Chondrocyte (in vitro differentiated cells): ENCODE measurements around the gene SLC36A3. TPM values are rescaled to one million over a fixed set of nuclear protein-coding genes. Genes with fewer than 3 reads are reported as not detected.

Experiments used
- DNase-seq: peaks from one replicate; pipeline ENCODE4 v3.0.0; 2021; ENCODE audit warnings: mixed read lengths, low spot score
- H3K27ac Mint-ChIP-seq: one replicate; pipeline ENCODE4 v1.8.0; 2021; ENCODE audit warnings: mild to moderate bottlenecking, moderate library complexity, mixed read lengths; ENCODE audit not compliant: unreplicated experiment
- H3K27me3 Mint-ChIP-seq: 2 replicates; pipeline ENCODE4 v1.8.0; 2021; ENCODE audit warnings: low read depth, mixed read lengths
- H3K36me3 Mint-ChIP-seq: 2 replicates; pipeline ENCODE4 v1.8.0; 2021; ENCODE audit warnings: low read depth, mixed read lengths
- H3K4me1 Mint-ChIP-seq: 2 replicates; pipeline ENCODE4 v1.8.0; 2021; ENCODE audit warnings: low read depth, mild to moderate bottlenecking, mixed read lengths
- H3K4me3 Mint-ChIP-seq: one replicate; pipeline ENCODE4 v1.8.0; 2021; ENCODE audit warnings: mild to moderate bottlenecking, moderate library complexity, mixed read lengths; ENCODE audit not compliant: unreplicated experiment
- H3K9me3 Mint-ChIP-seq: 2 replicates; pipeline ENCODE4 v1.8.0; 2021; ENCODE audit warnings: low read depth, mixed read lengths
- total RNA-seq: library from RNA; stranded (reverse); gene quantifications from 3 replicates; pipeline ENCODE4 v1.2.1, GENCODE V29; 2021
- TF ChIP-seq, protein P1 (sequence below): fragments of 200-600 bp; sonication (generic); IDR thresholded peaks from 2 replicates; pipeline ENCODE4 v1.5.0; 2021; ENCODE audit warnings: antibody characterized with exemption, mild to moderate bottlenecking, moderate library complexity

Gene SLC36A3
- total RNA-seq, 1 donor from 2014 or later, result not detected

- TF ChIP-seq, protein P1, sequence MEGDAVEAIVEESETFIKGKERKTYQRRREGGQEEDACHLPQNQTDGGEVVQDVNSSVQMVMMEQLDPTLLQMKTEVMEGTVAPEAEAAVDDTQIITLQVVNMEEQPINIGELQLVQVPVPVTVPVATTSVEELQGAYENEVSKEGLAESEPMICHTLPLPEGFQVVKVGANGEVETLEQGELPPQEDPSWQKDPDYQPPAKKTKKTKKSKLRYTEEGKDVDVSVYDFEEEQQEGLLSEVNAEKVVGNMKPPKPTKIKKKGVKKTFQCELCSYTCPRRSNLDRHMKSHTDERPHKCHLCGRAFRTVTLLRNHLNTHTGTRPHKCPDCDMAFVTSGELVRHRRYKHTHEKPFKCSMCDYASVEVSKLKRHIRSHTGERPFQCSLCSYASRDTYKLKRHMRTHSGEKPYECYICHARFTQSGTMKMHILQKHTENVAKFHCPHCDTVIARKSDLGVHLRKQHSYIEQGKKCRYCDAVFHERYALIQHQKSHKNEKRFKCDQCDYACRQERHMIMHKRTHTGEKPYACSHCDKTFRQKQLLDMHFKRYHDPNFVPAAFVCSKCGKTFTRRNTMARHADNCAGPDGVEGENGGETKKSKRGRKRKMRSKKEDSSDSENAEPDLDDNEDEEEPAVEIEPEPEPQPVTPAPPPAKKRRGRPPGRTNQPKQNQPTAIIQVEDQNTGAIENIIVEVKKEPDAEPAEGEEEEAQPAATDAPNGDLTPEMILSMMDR, result no peak
- Mint-ChIP-seq H3K27ac (no peak overlapping the region), H3K4me1 (peaks cover 11% of the 10 kb centered on the region), H3K36me3 (no peaks in the 10 kb centered on the region), H3K9me3 (no peaks in the 10 kb centered on the region), H3K4me3 (no peak overlapping the region), H3K27me3 (peaks cover 21% of the 10 kb centered on the region)
- no peak for DNase-seq
These were observed 68.9 kb downstream of the SLC36A3 start for GRCh38 chr5:151234476-151235238.

GRCh38 chr5:151233616-151234085, 69.9 kb downstream of the SLC36A3 start:
- H3K9me3 Mint-ChIP-seq, result no peaks in the 10 kb centered on the region
- H3K4me1 Mint-ChIP-seq, result peaks cover 6% of the 10 kb centered on the region
- H3K36me3 Mint-ChIP-seq, result no peaks in the 10 kb centered on the region
- H3K4me3 Mint-ChIP-seq, result no peak overlapping the region
- DNase-seq, result no peak
- H3K27ac Mint-ChIP-seq, result no peak overlapping the region
- peaks cover 24% of the 10 kb centered on the region for H3K27me3 Mint-ChIP-seq
- TF ChIP-seq, protein P1, result no peak

DNA sequence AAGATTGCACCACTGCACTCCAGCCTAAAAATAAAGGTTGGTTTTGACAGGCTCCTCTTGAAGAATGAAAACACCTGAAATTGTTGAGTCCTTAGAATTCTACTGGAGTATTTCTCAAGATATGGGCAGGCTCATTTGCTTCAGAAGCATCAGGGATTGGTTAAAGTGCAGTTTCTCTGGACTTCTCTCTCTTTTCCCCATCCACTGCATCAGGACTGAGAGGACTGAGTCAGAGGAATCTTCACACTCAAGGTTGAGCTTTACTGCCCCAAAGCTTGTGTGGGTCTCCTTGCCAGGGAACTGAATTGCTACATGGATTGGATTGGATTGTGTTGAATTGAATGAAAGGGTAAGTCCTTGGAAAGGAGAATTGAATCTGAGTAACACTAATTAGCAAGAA, 72.2 kb downstream of the SLC36A3 start:
- Mint-ChIP-seq H3K27me3 (peaks cover 19% of the 10 kb centered on the region), H3K36me3 (no peaks in the 10 kb centered on the region), H3K9me3 (no peaks in the 10 kb centered on the region), H3K4me1 (no peaks in the 10 kb centered on the region), H3K4me3 (no peak overlapping the region), H3K27ac (no peak overlapping the region)
- TF ChIP-seq, protein P1, result no peak
- no peak for DNase-seq

- TF ChIP-seq, protein P1, result no peak
- no peak overlapping the region for H3K4me3 Mint-ChIP-seq
- no peak overlapping the region for H3K27ac Mint-ChIP-seq
These were observed 73.4 kb downstream of the SLC36A3 start for GRCh38 chr5:151230048-151230680.

DNA sequence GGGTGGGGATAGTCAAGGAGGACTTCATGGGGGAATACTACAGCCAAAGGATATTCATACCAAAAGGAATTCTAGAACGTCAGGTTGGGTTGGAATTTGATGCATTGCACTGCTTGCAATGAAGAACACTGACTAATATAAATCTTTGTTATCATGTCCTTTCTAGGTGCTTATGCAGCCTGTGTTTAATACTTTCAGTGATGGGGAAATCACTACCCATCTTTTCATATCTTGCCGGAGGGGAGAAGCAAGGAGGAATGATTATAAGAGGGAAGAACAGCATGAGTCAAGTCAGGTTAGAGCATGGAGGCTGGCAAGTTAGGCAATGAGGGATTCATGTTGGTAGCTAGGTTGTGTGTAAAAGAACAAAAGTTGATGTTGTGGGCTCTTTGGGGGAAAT, 74.6 kb downstream of the SLC36A3 start:
- no peak for DNase-seq
- Mint-ChIP-seq H3K27ac (no peak overlapping the region), H3K4me1 (peaks cover 4% of the 10 kb centered on the region), H3K36me3 (no peaks in the 10 kb centered on the region), H3K9me3 (no peaks in the 10 kb centered on the region), H3K27me3 (peaks cover 16% of the 10 kb centered on the region), H3K4me3 (no peak overlapping the region)
- TF ChIP-seq, protein P1, result no peak

More at GRCh38 chr5:151230048-151230680, 73.4 kb downstream of the SLC36A3 start:
- Mint-ChIP-seq H3K9me3 (no peaks in the 10 kb centered on the region), H3K4me1 (no peaks in the 10 kb centered on the region), H3K27me3 (peaks cover 19% of the 10 kb centered on the region), H3K36me3 (no peaks in the 10 kb centered on the region)
- no peak for DNase-seq
